CD4-positive, alpha-beta T cell treated with Interleukin-6 for 4 hours (primary cell): ENCODE data around the gene DCAF11.
"Not testable (repeated sequence)": the region's sequence is repeated elsewhere in the genome, so short reads cannot be mapped to it uniquely, and the experiment has no call there.

Source experiments
- DNase-seq: peaks from one replicate; pipeline ENCODE4 v3.0.0-alpha.2; 2020; ENCODE audit warnings: mixed read lengths

Gene DCAF11

DNA sequence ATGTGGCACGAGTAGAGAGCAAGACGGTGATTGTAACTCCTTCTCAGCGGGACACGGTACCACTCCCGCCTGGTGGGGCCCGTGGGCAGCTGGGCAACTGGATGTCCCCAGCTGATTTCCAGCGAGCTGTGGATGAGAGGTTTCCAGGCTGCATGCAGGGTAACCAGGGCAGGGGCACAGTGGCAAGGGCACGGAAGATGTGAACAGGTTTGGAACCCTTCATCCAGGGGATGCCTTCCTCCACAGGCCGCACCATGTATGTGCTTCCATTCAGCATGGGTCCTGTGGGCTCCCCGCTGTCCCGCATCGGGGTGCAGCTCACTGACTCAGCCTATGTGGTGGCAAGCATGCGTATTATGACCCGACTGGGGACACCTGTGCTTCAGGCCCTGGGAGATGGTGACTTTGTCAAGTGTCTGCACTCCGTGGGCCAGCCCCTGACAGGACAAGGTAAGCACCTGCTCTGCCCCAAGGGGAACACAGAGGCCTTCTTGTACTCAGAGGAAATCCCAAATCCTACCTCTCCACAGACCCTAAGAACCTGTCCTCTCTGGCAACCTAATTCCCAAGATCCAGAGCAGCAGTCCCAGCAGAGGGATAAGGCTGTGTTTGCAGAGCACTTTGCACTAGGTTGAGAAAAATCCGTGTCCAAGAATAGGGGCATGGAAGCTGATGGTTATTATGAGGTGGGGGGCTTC lies 16.2 kb upstream of the DCAF11 start:
- DNase-seq = no peak

DNA sequence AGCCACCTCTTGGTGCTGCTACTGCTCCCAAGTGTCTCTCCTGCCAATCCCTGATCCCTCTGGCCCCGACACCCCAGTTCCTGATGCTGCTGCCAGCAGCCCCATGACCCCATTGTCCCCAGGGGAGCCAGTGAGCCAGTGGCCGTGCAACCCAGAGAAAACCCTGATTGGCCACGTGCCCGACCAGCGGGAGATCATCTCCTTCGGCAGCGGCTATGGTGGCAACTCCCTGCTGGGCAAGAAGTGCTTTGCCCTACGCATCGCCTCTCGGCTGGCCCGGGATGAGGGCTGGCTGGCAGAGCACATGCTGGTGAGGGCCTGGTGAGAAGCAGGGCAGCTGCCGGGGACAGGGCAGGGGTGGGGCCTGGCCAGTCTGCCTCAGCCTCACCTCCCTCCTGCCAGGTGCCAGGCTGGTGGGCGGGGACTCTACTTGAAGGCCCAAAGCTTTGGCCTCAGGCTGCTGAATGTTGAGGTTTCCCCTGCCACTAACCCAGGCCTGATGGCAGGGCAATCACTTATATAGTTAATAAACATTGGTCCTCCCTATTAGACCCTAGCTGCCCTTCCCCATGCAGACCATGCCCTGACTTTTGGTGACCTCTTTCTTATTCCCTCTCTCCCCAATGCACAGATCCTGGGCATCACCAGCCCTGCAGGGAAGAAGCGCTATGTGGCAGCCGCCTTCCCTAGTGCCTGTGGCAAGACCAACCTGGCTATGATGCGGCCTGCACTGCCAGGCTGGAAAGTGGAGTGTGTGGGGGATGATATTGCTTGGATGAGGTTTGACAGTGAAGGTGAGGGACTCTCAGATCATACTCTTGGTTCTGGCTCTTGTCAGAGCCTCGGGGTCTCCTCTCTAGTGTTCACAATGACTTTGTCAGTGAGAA lies 15.4 kb upstream of the DCAF11 start:
- DNase-seq = no peak

DNA sequence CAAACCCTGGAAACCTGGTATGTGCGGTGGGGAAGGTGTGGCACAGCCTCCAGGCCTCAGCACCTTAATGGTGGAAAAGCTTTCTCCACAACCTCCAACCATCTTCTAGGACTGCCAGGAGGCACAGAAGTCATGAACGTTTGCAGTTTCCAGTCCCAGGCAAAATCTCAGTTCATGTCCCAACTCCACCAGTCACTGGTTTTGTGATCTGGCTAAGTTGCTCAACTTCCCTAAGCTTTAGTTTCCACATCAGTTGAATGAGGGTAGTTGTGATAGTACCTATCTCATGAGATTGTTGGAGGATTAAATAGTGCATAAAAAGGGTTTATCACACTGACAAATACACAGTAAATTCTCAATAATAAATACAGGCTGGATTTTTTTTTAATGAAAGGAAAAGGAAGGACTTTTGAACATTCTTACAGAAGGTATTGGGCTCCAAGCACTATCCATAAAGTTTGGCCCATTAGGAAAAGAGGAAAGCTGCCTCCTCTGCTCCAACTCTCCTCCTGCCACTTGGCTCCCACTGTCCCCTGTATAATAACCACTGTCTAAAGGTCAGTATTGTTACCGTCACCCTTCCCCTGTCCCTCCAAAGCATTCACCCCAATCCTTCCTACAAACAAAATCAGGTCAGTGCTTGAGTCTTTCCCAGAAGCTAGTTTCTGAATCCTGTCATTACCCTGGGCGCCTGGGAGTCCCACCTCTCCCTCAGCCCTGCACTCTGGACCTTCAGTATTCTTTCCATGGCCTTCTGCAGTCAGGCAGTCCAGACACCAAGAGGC lies 14.2 kb upstream of the DCAF11 start:
- DNase-seq = no peak

- DNase-seq = no peak
Observed at GRCh38 chr14:24100982-24101494, 13.5 kb upstream of the DCAF11 start.

GRCh38 chr14:24102357-24103048 lies 12.1 kb upstream of the DCAF11 start:
- no peak for DNase-seq

DNA sequence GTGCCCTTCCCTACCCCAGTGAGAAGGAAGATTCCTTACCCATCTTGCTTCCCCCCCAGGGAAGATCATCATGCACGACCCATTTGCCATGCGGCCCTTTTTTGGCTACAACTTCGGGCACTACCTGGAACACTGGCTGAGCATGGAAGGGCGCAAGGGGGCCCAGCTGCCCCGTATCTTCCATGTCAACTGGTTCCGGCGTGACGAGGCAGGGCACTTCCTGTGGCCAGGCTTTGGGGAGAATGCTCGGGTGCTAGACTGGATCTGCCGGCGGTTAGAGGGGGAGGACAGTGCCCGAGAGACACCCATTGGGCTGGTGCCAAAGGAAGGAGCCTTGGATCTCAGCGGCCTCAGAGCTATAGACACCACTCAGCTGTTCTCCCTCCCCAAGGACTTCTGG lies 11.1 kb upstream of the DCAF11 start:
- DNase-seq = no peak

DNA sequence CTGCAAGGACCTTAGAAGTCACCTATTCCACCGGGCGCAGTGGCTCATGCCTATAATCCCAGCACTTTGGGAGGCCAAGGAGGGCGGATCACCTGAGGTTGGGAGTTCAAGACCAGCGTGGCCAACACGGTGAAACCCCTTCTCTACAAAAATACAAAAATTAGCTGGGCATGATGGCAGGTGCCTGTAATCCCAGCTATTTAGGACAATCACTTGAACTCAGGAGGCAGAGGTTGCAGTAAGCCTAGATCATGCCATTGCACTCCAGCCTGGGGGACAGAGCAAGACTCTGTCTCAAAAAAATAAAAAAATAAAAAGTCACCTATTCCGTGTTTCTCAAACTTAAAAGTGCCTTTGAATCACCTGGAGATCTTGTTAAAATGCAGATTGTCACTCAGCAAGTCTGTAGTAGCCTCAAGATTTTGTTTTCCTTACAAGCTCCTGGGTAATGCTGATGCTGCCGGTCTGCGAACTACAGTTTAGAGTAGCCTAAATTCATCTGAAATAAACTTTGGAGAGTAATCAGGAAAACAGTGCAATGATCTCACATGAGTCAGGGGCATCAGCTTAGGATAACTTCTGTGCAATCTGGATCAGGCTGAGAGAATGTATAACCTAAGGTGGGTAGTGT lies 8.9 kb upstream of the DCAF11 start:
- DNase-seq = not testable (repeated sequence)

- DNase-seq = no peak
Observed at GRCh38 chr14:24106672-24107271, 7.8 kb upstream of the DCAF11 start.

DNA sequence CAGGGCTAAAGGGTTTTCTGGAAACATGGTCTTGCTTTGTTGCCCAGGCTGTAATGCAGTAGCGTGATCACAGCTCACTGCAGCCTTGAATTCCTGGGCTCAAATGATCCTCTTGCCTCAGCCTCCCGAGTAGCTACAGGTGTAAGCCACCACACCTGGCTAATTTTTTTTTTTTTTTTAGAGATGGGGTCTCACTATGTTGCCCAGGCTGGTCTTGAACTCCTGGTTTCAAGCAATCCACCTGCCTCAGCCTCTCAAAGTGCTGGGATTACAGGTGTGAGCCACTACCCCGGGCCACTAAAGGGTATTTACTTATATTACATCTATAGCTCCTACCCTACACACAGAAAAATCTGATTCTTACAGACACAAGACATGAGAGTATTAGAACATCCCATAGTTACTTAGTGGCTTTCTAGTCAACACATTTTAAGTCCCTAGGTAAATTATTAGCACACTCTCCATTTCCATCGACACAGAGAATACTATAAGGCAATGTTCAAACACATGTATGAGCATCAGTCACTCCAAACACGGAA lies 6.2 kb upstream of the DCAF11 start:
- no peak for DNase-seq

- no peak for DNase-seq
Observed at GRCh38 chr14:24110060-24110459, 4.5 kb upstream of the DCAF11 start.

- DNase-seq = no peak
Observed at GRCh38 chr14:24110523-24110922, 4.1 kb upstream of the DCAF11 start.

- no peak for DNase-seq
Observed at GRCh38 chr14:24113379-24113800, 1.2 kb upstream of the DCAF11 start.

GRCh38 chr14:24113801-24114531 lies 611 bp upstream of the DCAF11 start:
- DNase-seq = peak; percentile 78

- DNase-seq = no peak
Observed at GRCh38 chr14:24115422-24116127, 998 bp downstream of the DCAF11 start.

DNA sequence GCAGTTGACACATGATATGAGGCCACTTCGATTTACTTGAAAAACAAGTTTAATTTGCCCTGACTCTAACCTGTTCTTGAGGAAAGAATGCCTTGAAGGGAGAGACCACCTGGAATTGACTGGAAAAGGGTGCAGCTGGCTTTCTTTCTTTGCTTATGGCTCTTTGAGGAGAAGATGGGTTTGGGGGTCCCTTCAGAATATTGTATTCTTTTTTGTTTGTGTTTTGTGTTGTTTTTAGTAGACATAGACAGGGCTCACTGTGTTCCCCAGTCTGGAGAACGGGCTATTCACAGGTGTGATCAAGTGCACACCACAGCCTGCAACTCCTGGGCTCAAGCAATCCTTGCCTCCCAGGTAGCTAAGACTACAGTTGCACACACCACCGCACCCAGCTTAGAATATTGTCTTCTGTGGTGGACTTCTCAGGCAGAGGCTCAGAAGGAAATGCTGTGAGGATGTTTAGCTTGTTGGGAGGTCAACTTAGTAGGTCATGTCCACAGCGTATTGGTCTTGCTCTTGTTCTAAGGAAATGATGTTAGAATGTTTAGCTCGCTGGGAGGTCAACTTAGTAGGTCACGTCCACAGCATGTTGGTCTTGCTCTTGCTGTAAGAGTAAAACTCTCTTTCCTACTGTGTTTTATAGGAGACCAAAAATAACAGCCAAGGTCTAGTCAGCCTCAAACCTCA lies 1.7 kb downstream of the DCAF11 start:
- DNase-seq = no peak

GRCh38 chr14:24117179-24117578 lies 2.6 kb downstream of the DCAF11 start:
- DNase-seq = no peak

DNA sequence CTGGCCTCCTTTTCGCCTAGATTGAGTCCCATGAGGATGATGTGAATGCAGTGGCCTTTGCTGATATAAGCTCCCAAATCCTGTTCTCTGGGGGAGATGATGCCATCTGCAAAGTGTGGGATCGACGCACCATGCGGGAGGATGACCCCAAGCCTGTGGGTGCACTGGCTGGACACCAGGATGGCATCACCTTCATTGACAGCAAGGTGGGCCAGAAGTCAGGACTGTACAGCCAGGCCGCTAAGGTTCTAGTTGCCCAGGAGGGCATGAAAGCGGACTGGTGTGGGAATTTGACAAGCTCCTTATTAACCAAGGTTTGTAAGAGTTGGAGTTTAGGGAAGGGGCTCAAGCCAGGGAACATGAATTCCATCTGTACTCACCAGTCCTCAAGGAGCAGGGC lies 5.1 kb downstream of the DCAF11 start:
- no peak for DNase-seq

DNA sequence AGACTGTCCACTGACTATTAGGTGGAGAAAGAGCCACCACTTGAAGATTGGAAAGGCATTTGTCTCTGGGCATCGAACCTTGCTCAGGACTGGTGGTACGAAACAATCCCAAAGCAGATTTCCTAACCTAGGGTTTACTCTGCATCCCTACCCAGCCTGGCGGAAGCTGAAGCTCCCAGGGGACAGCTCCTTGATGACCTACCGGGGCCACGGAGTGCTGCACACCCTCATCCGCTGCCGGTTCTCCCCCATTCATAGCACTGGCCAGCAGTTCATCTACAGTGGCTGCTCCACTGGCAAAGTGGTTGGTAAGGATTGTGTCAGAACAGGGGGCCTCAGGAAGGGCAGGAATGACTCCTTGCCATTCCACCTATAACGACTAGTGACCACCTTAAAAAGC lies 6.6 kb downstream of the DCAF11 start:
- DNase-seq = no peak

DNA sequence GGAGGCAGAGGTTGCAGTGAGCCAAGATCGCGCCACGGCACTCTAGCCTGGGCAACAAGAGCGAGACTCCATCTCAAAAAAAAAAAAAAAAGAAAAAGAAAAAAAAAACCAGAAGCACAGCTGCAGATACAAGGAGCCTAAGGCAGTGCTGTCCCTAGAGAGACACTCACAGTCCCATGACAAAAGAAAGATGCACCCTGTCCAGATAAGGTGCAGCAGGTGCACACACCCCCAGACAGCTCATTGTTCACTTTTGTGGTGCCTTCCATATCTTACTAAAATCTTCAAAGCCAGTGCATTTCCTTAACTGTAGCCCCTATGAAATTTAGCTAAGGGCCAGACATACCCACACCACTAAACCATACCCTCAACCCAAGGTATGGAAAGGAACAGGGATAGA lies 7.8 kb downstream of the DCAF11 start:
- no peak for DNase-seq
